Cardiac septum (tissue), 1 donor: ENCODE results near the gene PCDHB8. TPM values are rescaled to one million over a fixed set of nuclear protein-coding genes. Genes with fewer than 3 reads are reported as not detected.
"Not testable (repeated sequence)": the region's sequence is repeated elsewhere in the genome, so short reads cannot be mapped to it uniquely, and the experiment has no call there.

ENCODE experiments used
- DNase-seq: peaks from one replicate; pipeline ENCODE4 v3.0.0-alpha.2; 2020; ENCODE audit warnings: low spot score
- intact Hi-C: fragments of 100-400 bp; cut with DNase I; formaldehyde crosslinking; loops from one replicate; pipeline ENCODE4 v1.14.0; 2022
- total RNA-seq: library from RNA; stranded (reverse); fragmentation: NEBNext Ultra II Directional; extraction: Animal tissue kit (Norgen Biotek cat#: 25700); gene quantifications from one replicate; pipeline ENCODE4 v1.2.1, GENCODE V29; 2021
- donor health status: DM: no; HTN: no; CAD: no.

PCDHB8 gene
- total RNA-seq, 1 donor from 2014 or later = 2.3 TPM

DNA sequence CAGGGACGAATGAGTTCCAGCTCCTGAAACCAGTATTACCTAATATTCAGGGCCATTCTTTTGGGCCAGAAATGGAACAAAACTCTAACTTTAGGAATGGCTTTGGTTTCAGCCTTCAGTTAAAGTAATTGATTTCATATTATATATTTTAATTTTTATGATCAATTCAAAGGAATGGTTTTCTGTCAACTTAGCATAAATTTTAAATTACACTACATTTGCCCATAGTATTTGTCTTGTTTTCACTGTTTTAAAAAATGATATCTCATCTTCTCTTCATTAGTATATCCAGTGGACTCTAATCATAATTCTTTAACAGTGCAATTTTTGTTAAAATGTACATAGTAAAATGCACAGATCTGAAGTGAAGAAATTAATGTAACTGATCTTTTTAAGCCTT, 2.7 kb downstream of the PCDHB8 start:
- intact Hi-C loops = no loop called here
- DNase-seq = no peak

DNA sequence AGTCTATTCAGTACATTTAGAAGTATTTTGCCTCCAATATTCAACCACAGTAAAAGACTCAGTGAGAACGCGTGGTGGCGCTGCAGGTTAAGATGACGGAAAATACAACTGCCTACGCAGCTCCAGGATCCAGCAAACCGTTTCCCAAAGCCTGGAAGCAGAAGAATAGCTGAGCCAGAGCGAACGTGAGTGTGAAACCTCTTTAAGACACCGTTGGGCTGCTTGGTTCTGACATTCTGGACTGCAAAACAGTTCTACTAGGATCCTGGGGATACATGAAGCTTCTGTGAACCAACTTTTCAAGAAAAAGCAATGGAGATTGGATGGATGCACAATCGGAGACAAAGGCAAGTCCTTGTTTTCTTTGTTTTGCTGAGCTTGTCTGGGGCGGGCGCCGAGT, 4.7 kb downstream of the PCDHB8 start, which contains the start of gene PCDHB16:
PCDHB16 (plus strand) TSS at position 140 of the 400 bp plus-strand sequence; CDS start at position 313, 173 bp downstream.
- DNase-seq = no peak
- intact Hi-C loops = no loop called here

DNA sequence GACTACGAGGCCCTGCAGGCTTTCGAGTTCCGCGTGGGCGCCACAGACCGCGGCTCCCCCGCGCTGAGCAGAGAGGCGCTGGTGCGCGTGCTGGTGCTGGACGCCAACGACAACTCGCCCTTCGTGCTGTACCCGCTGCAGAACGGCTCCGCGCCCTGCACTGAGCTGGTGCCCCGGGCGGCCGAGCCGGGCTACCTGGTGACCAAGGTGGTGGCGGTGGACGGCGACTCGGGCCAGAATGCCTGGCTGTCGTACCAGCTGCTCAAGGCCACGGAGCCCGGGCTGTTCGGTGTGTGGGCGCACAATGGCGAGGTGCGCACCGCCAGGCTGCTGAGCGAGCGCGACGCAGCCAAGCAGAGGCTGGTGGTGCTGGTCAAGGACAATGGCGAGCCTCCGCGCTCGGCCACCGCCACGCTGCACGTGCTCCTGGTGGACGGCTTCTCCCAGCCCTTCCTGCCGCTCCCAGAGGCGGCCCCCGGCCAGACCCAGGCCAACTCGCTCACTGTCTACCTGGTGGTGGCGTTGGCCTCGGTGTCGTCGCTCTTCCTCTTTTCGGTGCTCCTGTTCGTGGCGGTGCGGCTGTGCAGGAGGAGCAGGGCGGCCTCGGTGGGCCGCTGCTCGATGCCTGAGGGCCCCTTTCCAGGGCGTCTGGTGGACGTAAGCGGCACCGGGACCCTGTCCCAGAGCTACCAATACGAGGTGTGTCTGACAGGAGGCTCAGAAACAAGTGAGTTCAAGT, 6.7 kb downstream of the PCDHB8 start:
- intact Hi-C loops = not testable (repeated sequence)

DNA sequence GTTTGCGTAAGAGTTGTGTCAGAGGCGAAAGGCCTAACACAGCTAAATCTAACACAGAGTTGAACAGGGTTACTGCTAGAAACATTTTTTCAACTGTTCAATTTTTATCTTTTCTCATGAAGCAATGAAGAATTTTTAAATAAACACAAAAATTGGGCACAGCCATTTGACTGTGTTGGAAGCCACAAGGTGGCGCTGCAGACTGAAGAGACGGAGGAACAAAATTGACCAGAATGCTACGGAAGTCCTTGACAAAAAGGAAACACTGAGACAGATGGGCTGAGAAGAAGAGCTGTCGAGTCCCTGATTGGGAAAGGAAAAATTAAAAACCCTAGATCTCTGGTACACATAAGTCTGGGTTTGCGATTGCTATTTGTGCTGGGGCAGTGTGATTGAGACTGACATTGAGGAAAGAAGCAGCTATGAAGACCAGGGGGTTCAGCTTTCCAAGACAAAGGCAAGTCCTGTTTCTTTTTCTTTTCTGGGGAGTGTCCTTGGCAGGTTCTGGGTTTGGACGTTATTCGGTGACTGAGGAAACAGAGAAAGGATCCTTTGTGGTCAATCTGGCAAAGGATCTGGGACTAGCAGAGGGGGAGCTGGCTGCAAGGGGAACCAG, 9.4 kb downstream of the PCDHB8 start, which contains the start of gene PCDHB9:
PCDHB9 (plus strand) TSS at position 265 of the 616 bp plus-strand sequence; CDS start at position 423, 158 bp downstream.
- no peak for DNase-seq
- intact Hi-C loops = no loop called here

More for the DNA sequence above, 6.7 kb downstream of the PCDHB8 start:
- not testable (repeated sequence) for DNase-seq

DNA sequence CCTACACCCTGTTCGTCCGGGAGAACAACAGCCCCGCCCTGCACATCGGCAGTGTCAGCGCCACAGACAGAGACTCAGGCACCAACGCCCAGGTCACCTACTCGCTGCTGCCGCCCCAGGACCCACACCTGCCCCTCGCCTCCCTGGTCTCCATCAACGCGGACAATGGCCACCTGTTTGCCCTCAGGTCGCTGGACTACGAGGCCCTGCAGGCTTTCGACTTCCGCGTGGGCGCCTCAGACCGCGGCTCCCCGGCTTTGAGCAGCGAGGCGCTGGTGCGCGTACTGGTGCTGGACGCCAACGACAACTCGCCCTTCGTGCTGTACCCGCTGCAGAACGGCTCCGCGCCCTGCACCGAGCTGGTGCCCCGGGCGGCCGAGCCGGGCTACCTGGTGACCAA, 11.1 kb downstream of the PCDHB8 start:
- DNase-seq, intact Hi-C loops: not testable (repeated sequence)

DNA sequence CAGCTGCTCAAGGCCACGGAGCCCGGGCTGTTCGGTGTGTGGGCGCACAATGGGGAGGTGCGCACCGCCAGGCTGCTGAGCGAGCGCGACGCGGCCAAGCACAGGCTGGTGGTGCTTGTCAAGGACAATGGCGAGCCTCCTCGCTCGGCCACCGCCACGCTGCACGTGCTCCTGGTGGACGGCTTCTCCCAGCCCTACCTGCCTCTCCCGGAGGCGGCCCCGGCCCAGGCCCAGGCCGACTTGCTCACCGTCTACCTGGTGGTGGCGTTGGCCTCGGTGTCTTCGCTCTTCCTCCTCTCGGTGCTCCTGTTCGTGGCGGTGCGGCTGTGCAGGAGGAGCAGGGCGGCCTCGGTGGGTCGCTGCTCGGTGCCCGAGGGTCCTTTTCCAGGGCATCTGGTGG, 11.5 kb downstream of the PCDHB8 start:
- intact Hi-C loops, DNase-seq: not testable (repeated sequence)

DNA sequence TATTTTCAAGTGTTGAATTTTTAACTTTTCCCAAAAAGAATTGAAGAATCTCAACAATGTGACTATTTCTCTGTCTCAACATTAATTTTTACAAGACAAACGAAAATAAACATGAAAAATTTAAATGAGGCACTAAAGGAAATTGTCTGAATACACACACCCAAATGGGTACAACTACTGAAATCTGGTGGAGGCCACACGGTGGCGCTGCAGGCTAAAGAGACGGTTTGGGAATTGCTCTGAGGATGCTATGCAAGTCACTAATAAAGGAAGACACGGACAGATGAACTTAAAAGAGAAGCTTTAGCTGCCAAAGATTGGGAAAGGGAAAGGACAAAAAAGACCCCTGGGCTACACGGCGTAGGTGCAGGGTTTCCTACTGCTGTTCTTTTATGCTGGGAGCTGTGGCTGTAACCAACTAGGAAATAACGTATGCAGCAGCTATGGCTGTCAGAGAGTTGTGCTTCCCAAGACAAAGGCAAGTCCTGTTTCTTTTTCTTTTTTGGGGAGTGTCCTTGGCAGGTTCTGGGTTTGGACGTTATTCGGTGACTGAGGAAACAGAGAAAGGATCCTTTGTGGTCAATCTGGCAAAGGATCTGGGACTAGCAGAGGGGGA, 14.6 kb downstream of the PCDHB8 start, which contains the start of gene PCDHB10:
PCDHB10 (plus strand) TSS at position 244 of the 616 bp plus-strand sequence; CDS start at position 444, 200 bp downstream.
- intact Hi-C loops = no loop called here
- DNase-seq = no peak

DNA sequence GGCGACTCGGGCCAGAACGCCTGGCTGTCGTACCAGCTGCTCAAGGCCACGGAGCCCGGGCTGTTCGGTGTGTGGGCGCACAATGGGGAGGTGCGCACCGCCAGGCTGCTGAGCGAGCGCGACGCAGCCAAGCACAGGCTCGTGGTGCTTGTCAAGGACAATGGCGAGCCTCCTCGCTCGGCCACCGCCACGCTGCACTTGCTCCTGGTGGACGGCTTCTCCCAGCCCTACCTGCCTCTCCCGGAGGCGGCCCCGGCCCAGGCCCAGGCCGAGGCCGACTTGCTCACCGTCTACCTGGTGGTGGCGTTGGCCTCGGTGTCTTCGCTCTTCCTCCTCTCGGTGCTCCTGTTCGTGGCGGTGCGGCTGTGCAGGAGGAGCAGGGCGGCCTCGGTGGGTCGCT, 16.7 kb downstream of the PCDHB8 start:
- intact Hi-C loops, DNase-seq: not testable (repeated sequence)

DNA sequence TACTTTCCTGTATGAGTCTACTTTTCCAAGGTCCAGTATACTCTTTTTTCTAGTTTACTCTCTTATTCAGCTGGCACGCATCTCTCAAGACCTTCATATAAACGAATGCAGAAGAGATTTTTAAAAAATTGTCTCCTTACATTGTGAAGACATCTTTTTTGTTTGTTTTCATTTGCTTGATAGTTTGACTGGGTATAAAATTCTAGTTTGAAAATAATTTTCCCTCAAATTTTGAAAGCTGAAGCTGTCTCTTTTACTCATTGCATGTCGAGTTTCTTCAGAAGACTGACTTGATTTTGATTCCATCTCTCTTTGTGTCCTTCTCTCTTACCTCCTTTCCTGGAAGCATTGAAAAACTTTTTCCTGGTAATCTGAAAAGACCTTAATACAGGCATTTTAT, 18.8 kb downstream of the PCDHB8 start:
- no peak for DNase-seq
- intact Hi-C loops = no loop called here

DNA sequence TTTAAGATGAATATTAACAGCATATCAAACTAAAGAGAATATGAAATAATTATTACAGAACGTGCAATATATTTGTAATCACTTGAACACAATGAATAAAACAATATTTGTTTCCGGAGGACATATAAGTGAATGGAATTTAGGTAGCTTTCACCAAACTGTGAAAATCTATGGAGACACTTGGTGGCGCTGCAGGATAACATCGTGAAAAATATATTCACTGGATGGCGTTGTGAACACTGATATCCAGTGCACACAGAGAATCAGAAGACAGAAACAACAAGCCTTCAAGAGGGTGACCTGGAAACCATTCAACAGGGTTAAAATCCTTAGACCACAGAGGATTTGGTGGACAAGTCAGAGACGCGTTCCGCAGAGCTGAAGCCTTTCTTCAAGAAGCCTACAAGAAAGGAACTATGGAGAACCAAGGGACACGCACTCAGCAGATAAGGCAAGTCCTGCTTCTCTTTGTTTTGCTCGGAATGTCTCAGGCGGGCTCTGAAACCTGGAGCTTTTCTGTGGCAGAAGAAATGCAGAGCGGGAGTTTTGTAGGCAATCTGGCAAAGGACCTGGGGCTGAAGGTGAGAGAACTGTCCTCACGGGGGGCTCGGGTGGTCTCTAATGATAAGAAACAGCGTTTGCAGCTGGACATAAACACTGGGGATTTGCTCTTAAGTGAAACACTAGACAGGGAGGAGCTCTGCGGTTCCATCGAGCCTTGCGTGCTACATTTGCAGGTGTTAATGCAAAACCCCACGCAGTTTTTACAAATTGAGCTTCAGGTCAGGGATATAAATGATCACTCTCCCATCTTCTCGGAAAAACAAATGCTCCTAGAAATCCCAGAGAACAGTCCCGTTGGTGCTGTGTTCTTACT, 22.0 kb downstream of the PCDHB8 start, which contains the start of gene PCDHB11:
PCDHB11 (plus strand) TSS at position 269 of the 877 bp plus-strand sequence; CDS start at position 417, 148 bp downstream.
- intact Hi-C loops = no loop called here
- DNase-seq = no peak

DNA sequence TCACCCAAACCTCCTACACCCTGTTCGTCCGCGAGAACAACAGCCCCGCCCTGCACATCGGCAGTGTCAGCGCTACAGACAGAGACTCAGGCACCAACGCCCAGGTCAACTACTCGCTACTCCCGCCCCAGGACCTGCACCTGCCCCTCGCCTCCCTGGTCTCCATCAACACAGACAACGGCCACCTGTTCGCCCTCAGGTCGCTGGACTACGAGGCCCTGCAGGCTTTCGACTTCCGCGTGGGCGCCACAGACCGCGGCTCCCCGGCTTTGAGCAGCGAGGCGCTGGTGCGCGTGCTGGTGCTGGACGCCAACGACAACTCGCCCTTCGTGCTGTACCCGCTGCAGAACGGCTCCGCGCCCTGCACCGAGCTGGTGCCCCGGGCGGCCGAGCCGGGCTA, 23.5 kb downstream of the PCDHB8 start:
- intact Hi-C loops, DNase-seq: not testable (repeated sequence)

DNA sequence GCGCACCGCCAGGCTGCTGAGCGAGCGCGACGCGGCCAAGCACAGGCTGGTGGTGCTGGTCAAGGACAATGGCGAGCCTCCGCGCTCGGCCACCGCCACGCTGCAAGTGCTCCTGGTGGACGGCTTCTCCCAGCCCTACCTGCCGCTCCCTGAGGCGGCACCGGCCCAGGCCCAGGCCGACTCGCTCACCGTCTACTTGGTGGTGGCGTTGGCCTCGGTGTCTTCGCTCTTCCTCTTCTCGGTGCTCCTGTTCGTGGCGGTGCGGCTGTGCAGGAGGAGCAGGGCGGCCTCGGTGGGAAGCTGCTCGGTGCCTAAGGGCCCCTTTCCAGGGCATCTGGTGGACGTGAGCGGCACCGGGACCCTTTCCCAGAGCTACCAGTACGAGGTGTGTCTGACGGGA, 24.1 kb downstream of the PCDHB8 start:
- intact Hi-C loops, DNase-seq: not testable (repeated sequence)

DNA sequence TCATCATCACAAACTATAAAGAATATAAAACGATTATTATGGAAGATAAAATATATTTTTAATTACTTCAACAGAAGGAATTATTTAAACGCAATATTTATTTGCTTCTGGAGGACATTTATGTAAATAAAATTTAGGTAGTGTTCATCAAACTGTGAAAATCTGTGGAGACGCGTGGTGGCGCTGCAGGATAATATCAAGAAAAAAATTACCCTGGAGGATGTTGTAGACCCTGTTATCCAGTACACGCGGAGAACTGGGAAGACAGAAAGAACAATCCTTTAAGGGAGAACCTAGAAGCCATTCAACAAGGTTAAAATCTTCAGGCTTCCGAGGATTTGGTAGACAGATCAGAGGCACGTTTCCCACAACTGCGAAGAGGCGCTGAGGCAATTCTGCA, 30.9 kb downstream of the PCDHB8 start, which contains the start of gene PCDHB12:
PCDHB12 (plus strand) TSS at position 242 of the 400 bp plus-strand sequence. CDS start 189 bp downstream, outside the sequence.
- DNase-seq = no peak
- intact Hi-C loops = no loop called here

DNA sequence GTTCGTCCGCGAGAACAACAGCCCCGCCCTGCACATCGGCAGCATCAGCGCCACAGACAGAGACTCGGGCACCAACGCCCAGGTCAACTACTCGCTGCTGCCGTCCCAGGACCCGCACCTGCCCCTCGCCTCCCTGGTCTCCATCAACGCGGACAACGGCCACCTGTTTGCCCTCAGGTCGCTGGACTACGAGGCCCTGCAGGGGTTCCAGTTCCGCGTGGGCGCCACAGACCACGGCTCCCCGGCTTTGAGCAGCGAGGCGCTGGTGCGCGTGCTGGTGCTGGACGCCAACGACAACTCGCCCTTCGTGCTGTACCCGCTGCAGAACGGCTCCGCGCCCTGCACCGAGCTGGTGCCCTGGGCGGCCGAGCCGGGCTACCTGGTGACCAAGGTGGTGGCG, 32.7 kb downstream of the PCDHB8 start:
- intact Hi-C loops, DNase-seq: not testable (repeated sequence)

DNA sequence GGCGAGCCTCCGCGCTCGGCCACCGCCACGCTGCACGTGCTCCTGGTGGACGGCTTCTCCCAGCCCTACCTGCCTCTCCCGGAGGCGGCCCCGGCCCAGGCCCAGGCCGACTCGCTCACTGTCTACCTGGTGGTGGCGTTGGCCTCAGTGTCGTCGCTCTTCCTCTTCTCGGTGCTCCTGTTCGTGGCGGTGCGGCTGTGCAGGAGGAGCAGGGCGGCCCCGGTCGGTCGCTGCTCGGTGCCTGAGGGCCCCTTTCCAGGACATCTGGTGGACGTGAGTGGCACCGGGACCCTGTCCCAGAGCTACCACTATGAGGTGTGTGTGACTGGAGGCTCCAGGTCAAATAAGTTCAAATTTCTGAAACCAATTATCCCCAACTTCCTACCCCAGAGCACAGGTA, 33.3 kb downstream of the PCDHB8 start:
- DNase-seq, intact Hi-C loops: not testable (repeated sequence)

DNA sequence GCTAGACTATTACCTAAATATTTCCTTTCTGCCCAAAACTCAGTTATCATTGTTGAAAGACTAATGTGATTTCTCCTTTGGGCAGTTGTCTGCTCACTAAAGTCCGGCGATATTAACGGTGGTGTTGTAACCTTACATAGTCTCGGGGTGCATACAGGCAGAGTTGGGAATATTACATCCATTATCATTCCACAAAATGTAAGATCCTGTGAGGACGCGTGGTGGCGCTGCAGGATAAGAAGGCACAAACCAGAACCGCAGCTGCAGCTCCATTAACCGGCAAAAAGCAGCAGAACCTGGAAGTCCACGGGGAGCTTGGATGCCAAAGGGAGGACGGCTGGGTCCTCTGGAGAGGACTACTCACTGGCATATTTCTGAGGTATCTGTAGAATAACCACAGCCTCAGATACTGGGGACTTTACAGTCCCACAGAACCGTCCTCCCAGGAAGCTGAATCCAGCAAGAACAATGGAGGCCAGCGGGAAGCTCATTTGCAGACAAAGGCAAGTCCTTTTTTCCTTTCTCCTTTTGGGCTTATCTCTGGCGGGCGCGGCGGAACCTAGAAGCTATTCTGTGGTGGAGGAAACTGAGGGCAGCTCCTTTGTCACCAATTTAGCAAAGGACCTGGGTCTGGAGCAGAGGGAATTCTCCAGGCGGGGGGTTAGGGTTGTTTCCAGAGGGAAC, 36.2 kb downstream of the PCDHB8 start, which contains the start of gene PCDHB13:
PCDHB13 (plus strand) TSS at position 264 of the 684 bp plus-strand sequence; CDS start at position 469, 205 bp downstream.
- intact Hi-C loops, DNase-seq: not testable (repeated sequence)

DNA sequence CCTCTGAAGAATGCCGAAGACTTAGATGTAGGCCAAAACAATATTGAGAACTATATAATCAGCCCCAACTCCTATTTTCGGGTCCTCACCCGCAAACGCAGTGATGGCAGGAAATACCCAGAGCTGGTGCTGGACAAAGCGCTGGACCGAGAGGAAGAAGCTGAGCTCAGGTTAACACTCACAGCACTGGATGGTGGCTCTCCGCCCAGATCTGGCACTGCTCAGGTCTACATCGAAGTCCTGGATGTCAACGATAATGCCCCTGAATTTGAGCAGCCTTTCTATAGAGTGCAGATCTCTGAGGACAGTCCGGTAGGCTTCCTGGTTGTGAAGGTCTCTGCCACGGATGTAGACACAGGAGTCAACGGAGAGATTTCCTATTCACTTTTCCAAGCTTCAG, 37.0 kb downstream of the PCDHB8 start:
- intact Hi-C loops, DNase-seq: not testable (repeated sequence)

DNA sequence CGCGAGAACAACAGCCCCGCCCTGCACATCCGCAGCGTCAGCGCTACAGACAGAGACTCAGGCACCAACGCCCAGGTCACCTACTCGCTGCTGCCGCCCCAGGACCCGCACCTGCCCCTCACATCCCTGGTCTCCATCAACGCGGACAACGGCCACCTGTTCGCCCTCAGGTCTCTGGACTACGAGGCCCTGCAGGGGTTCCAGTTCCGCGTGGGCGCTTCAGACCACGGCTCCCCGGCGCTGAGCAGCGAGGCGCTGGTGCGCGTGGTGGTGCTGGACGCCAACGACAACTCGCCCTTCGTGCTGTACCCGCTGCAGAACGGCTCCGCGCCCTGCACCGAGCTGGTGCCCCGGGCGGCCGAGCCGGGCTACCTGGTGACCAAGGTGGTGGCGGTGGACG, 37.9 kb downstream of the PCDHB8 start:
- intact Hi-C loops, DNase-seq: not testable (repeated sequence)
